Mucosa of stomach (tissue), 1 donor: Measurements from ENCODE around the gene TMTC3.
"Not testable (repeated sequence)": the region's sequence is repeated elsewhere in the genome, so short reads cannot be mapped to it uniquely, and the experiment has no call there.

Source experiments
- H3K27me3 ChIP-seq: one replicate; pipeline ENCODE4 v1.7.0; 2013; ENCODE audit warnings: mild to moderate bottlenecking, low read length; ENCODE audit not compliant: control insufficient read depth, insufficient read depth
- H3K36me3 ChIP-seq: one replicate; pipeline ENCODE4 v1.7.0; 2013; ENCODE audit warnings: low read length; ENCODE audit not compliant: control insufficient read depth, insufficient read depth
- H3K4me1 ChIP-seq: one replicate; pipeline ENCODE4 v1.7.0; 2013; ENCODE audit warnings: mild to moderate bottlenecking, low read length; ENCODE audit not compliant: control insufficient read depth, insufficient read depth
- H3K4me3 ChIP-seq: one replicate; pipeline ENCODE4 v1.7.0; 2013; ENCODE audit warnings: low read length
- H3K9ac ChIP-seq: one replicate; pipeline ENCODE4 v1.7.0; 2013; ENCODE audit warnings: mild to moderate bottlenecking, low read length, moderate library complexity
- H3K9me3 ChIP-seq: one replicate; pipeline ENCODE4 v1.7.0; 2013; ENCODE audit warnings: mild to moderate bottlenecking, low read length, moderate library complexity; ENCODE audit not compliant: control insufficient read depth
- donor health status: Pancreatic carcinoma.

The TMTC3 gene

GRCh38 chr12:88141774-88142609, at the start of gene TMTC3, which contains the start of gene CEP290:
TMTC3 (plus strand) TSS chr12:88142307; CDS start chr12:88148316, 6,009 bp downstream.
CEP290 (minus strand) TSS chr12:88142088; CDS start chr12:88141307, 781 bp downstream.
- Histone ChIP-seq H3K9me3 (no peaks in the 10 kb centered on the region), H3K27me3 (no peaks in the 10 kb centered on the region), H3K9ac (peak within 1 kb of the TSS; percentile 71), H3K4me3 (peak within 1 kb of the TSS; percentile 73), H3K4me1 (no peaks in the 10 kb centered on the region), H3K36me3 (no peaks in the 10 kb centered on the region)

- H3K4me1 ChIP-seq, result no peaks in the 10 kb centered on the region
- no peaks in the 10 kb centered on the region for H3K27me3 ChIP-seq
- H3K9ac ChIP-seq, result no peak overlapping the region
- no peaks in the 10 kb centered on the region for H3K9me3 ChIP-seq
- no peaks in the 10 kb centered on the region for H3K36me3 ChIP-seq
- no peak overlapping the region for H3K4me3 ChIP-seq
These were observed 49.3 kb upstream of the TMTC3 start for GRCh38 chr12:88092771-88093170.

- Histone ChIP-seq H3K36me3 (no peaks in the 10 kb centered on the region), H3K9ac (no peak overlapping the region), H3K4me1 (no peaks in the 10 kb centered on the region), H3K4me3 (no peak overlapping the region), H3K27me3 (no peaks in the 10 kb centered on the region), H3K9me3 (no peaks in the 10 kb centered on the region)
These were observed 48.5 kb upstream of the TMTC3 start for GRCh38 chr12:88093573-88093972.

GRCh38 chr12:88108021-88108420, 34.1 kb upstream of the TMTC3 start:
- no peaks in the 10 kb centered on the region for H3K9me3 ChIP-seq
- no peaks in the 10 kb centered on the region for H3K36me3 ChIP-seq
- no peak overlapping the region for H3K9ac ChIP-seq
- no peaks in the 10 kb centered on the region for H3K4me1 ChIP-seq
- no peaks in the 10 kb centered on the region for H3K27me3 ChIP-seq
- no peak overlapping the region for H3K4me3 ChIP-seq

- peak overlapping the region; percentile 62 for H3K9ac ChIP-seq
- H3K4me1 ChIP-seq, result no peaks in the 10 kb centered on the region
- H3K4me3 ChIP-seq, result no peak overlapping the region
- no peaks in the 10 kb centered on the region for H3K27me3 ChIP-seq
- no peaks in the 10 kb centered on the region for H3K36me3 ChIP-seq
- H3K9me3 ChIP-seq, result no peaks in the 10 kb centered on the region
These were observed 30.9 kb upstream of the TMTC3 start for GRCh38 chr12:88111074-88111652.

- Histone ChIP-seq H3K27me3 (no peaks in the 10 kb centered on the region), H3K36me3 (no peaks in the 10 kb centered on the region), H3K4me3 (no peak overlapping the region), H3K4me1 (no peaks in the 10 kb centered on the region), H3K9ac (no peak overlapping the region), H3K9me3 (no peaks in the 10 kb centered on the region)
These were observed 28.2 kb upstream of the TMTC3 start for GRCh38 chr12:88113871-88114270.

- Histone ChIP-seq H3K36me3 (no peaks in the 10 kb centered on the region), H3K9me3 (no peaks in the 10 kb centered on the region), H3K9ac (no peak overlapping the region), H3K4me3 (no peak overlapping the region), H3K4me1 (no peaks in the 10 kb centered on the region), H3K27me3 (no peaks in the 10 kb centered on the region)
These were observed 19.4 kb upstream of the TMTC3 start for GRCh38 chr12:88122666-88123065.

GRCh38 chr12:88127099-88127498, 15.0 kb upstream of the TMTC3 start:
- Histone ChIP-seq H3K36me3 (no peaks in the 10 kb centered on the region), H3K9me3 (no peaks in the 10 kb centered on the region), H3K4me3 (no peak overlapping the region), H3K4me1 (no peaks in the 10 kb centered on the region), H3K9ac (no peak overlapping the region), H3K27me3 (no peaks in the 10 kb centered on the region)

- Histone ChIP-seq H3K36me3 (no peaks in the 10 kb centered on the region), H3K9me3 (no peaks in the 10 kb centered on the region), H3K4me1 (no peaks in the 10 kb centered on the region), H3K9ac (no peak overlapping the region), H3K4me3 (no peak overlapping the region), H3K27me3 (no peaks in the 10 kb centered on the region)
These were observed 14.3 kb upstream of the TMTC3 start for GRCh38 chr12:88127855-88128254.

- Histone ChIP-seq H3K27me3 (no peaks in the 10 kb centered on the region), H3K9ac (no peak overlapping the region), H3K4me1 (no peaks in the 10 kb centered on the region), H3K4me3 (no peak overlapping the region), H3K9me3 (no peaks in the 10 kb centered on the region), H3K36me3 (no peaks in the 10 kb centered on the region)
These were observed 9.7 kb upstream of the TMTC3 start for GRCh38 chr12:88132392-88132791.

GRCh38 chr12:88133181-88133580, 8.9 kb upstream of the TMTC3 start:
- not testable (repeated sequence) for H3K36me3 ChIP-seq, H3K27me3 ChIP-seq, H3K4me3 ChIP-seq, H3K4me1 ChIP-seq, H3K9me3 ChIP-seq, H3K9ac ChIP-seq

GRCh38 chr12:88139711-88140110, 2.4 kb upstream of the TMTC3 start:
- H3K4me1 ChIP-seq, H3K27me3 ChIP-seq, H3K9me3 ChIP-seq, H3K4me3 ChIP-seq, H3K36me3 ChIP-seq, H3K9ac ChIP-seq: not testable (repeated sequence)
